Progenitor cell of endocrine pancreas (in vitro differentiated cells): Measurements from ENCODE around the gene GUCA2B. TPM values are rescaled to one million over a fixed set of nuclear protein-coding genes. Genes with fewer than 3 reads are reported as not detected.

Experiments
- DNase-seq: peaks from one replicate; pipeline ENCODE4 v3.0.0; 2021; ENCODE audit warnings: low spot score; ENCODE audit not compliant: unreplicated experiment
- H3K27ac Mint-ChIP-seq: 2 replicates; pipeline ENCODE4 v1.8.0; 2021; ENCODE audit warnings: mild to moderate bottlenecking, moderate library complexity, mixed read lengths
- H3K27me3 Mint-ChIP-seq: 2 replicates; pipeline ENCODE4 v1.8.0; 2021; ENCODE audit warnings: mixed read lengths
- H3K36me3 Mint-ChIP-seq: 2 replicates; pipeline ENCODE4 v1.8.0; 2022; ENCODE audit warnings: mixed read lengths; ENCODE audit not compliant: insufficient read depth
- H3K4me1 Mint-ChIP-seq: 2 replicates; pipeline ENCODE4 v1.8.0; 2021; ENCODE audit warnings: low read depth, mixed read lengths
- H3K4me3 Mint-ChIP-seq: 2 replicates; pipeline ENCODE4 v1.8.0; 2021; ENCODE audit warnings: low read depth, mild to moderate bottlenecking, moderate library complexity, mixed read lengths
- H3K9me3 Mint-ChIP-seq: 2 replicates; pipeline ENCODE4 v1.8.0; 2021; ENCODE audit warnings: low read depth, mixed read lengths
- long read RNA-seq: library from polyadenylated mRNA; unstranded; transcript quantifications from one replicate; pipeline ENCODE4 v2.0.0, GENCODE V29; 2020
- total RNA-seq: library from RNA; stranded (reverse); gene quantifications from 2 replicates; pipeline ENCODE4 v1.2.1, GENCODE V29; 2021
- TF ChIP-seq, protein P1 (sequence below): fragments of 200-600 bp; sonication (generic); IDR thresholded peaks from one replicate; pipeline ENCODE4 v1.5.0; 2021; ENCODE audit warnings: antibody characterized with exemption, mild to moderate bottlenecking; ENCODE audit not compliant: unreplicated experiment

Gene GUCA2B
- 0.89 and 1.3 TPM in 2 replicates for total RNA-seq
- long read RNA-seq = 0 reads

DNA sequence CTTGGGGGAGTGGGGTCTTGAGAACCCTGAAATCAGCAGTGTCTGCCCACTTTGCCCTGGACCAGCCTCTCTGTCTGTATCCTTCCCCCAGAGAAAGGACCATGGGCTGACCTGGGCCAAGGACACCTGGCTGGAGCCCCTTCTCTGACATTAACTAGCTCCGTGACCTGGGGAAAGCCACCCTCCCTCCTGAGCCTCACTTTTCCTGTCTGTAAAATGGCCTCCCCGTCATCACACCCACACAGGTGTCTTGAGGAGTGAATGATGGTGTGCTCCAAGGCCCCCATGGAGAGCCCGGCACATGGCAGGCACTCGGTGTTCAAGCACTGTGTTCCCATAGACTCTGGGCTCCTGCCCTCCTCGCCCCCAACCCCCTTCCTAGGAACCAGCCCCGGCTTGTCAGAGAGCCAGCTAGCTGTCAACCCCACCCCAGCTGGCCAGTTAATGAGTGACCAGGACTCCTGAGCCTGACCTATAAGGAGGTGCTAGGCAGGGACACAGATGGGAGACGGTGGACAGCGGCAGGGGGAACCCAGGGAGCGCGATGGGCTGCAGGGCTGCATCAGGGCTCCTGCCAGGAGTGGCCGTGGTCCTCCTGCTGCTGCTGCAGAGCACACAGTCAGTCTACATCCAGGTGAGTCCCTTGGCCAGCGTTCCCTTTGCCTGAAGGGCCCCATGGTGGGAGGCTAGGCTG is at the start of gene GUCA2B:
GUCA2B (plus strand) TSS at position 504 of the 694 bp plus-strand sequence; CDS start at position 545, 41 bp downstream.
- H3K27me3 Mint-ChIP-seq = peaks cover 8% of the 10 kb centered on the region
- peak within 1 kb of the TSS; percentile 29 for H3K27ac Mint-ChIP-seq
- TF ChIP-seq, protein P1, sequence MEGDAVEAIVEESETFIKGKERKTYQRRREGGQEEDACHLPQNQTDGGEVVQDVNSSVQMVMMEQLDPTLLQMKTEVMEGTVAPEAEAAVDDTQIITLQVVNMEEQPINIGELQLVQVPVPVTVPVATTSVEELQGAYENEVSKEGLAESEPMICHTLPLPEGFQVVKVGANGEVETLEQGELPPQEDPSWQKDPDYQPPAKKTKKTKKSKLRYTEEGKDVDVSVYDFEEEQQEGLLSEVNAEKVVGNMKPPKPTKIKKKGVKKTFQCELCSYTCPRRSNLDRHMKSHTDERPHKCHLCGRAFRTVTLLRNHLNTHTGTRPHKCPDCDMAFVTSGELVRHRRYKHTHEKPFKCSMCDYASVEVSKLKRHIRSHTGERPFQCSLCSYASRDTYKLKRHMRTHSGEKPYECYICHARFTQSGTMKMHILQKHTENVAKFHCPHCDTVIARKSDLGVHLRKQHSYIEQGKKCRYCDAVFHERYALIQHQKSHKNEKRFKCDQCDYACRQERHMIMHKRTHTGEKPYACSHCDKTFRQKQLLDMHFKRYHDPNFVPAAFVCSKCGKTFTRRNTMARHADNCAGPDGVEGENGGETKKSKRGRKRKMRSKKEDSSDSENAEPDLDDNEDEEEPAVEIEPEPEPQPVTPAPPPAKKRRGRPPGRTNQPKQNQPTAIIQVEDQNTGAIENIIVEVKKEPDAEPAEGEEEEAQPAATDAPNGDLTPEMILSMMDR = no peak
- no peak within 1 kb of the TSS for H3K4me3 Mint-ChIP-seq
- DNase-seq = no peak
- no peaks in the 10 kb centered on the region for H3K36me3 Mint-ChIP-seq
- H3K4me1 Mint-ChIP-seq = no peaks in the 10 kb centered on the region
- H3K9me3 Mint-ChIP-seq = no peaks in the 10 kb centered on the region

DNA sequence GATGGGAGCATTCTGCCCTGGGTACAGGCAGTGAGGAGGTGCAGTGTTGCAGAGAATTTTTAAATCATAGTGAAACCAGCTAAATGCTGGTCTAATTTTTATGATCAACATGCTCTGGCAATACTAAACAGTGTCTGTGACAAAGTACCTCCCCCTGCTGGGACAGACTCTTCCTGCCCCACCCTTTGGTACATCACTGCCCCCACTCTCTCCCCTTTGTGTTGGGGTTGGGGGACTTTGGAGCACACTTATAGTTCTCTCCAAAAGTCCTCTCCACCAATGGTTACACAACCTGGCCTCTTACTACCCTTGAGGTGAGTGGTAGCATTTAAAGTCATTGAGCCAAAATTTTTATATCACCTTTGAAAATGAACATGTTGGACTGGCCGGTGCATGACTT is 48.2 kb upstream of the GUCA2B start:
- peaks cover 3% of the 10 kb centered on the region for H3K9me3 Mint-ChIP-seq
- TF ChIP-seq, protein P1 = no peak
- no peaks in the 10 kb centered on the region for H3K36me3 Mint-ChIP-seq
- H3K4me1 Mint-ChIP-seq = no peaks in the 10 kb centered on the region
- no peak overlapping the region for H3K4me3 Mint-ChIP-seq
- peaks cover 16% of the 10 kb centered on the region for H3K27me3 Mint-ChIP-seq
- no peak overlapping the region for H3K27ac Mint-ChIP-seq
- DNase-seq = no peak

DNA sequence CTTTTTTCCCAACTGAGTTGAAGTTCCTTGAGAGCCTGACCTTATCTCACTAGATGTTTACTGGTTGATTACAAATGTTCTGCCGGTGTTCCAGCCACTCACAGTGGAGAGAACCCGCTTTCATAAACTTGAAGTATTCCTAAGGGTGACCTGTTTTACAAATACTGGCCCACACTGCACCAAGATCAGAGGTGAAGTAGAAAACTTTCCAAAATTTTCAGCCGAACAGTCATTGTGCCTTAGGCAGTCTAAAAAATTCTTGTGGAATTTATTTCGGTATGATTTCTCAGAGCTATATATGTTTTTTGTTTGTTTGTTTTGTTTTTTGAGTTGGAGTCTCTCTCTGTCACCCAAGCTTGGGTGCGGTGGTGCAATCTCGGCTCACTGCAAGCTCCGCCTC is 44.9 kb upstream of the GUCA2B start:
- H3K27me3 Mint-ChIP-seq = peaks cover 15% of the 10 kb centered on the region
- H3K36me3 Mint-ChIP-seq = no peaks in the 10 kb centered on the region
- no peak for DNase-seq
- no peak overlapping the region for H3K4me3 Mint-ChIP-seq
- TF ChIP-seq, protein P1 = no peak
- H3K4me1 Mint-ChIP-seq = no peaks in the 10 kb centered on the region
- H3K9me3 Mint-ChIP-seq = no peaks in the 10 kb centered on the region
- H3K27ac Mint-ChIP-seq = no peak overlapping the region

DNA sequence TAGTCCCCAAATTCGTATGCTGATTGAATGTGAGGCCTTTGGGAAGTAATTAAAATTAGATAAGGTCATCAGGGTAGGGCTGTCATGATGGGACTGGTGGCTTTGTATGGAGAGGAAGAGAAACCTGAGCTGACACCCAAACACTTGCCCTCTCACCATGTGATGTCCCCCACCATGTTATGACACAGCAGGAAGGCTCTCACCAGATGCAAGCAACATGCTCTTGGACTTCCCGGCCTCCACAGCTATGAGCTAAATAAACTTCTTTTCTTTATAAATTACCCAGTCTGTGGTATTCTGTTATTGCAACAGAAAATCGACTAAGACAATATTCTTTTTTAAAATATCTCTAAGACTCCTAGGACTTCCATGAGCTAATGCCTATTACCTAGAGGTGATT is 43.6 kb upstream of the GUCA2B start:
- peaks cover 6% of the 10 kb centered on the region for H3K27me3 Mint-ChIP-seq
- H3K36me3 Mint-ChIP-seq = no peaks in the 10 kb centered on the region
- H3K4me3 Mint-ChIP-seq = no peak overlapping the region
- no peak for DNase-seq
- H3K4me1 Mint-ChIP-seq = no peaks in the 10 kb centered on the region
- TF ChIP-seq, protein P1 = no peak
- H3K27ac Mint-ChIP-seq = no peak overlapping the region
- H3K9me3 Mint-ChIP-seq = no peaks in the 10 kb centered on the region

DNA sequence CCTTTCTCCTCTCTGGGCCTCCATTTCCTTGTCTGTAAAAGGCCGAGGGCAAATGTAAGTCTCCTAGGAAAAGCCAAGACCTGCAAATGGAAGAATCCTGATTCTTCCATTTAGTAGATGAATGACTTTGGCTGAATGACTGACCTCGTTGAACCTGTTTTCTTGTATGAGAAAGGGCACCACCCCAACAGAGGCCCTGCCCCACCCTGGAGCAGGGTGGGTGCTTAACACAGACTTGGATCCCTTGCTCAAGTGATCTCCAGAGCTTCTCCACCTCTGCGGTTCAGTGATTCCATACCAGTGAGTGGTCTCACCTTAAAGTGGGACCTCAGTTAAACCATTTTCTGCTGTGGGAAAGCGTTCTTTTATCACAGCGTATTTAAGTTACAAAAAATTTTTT is 39.0 kb upstream of the GUCA2B start:
- no peak overlapping the region for H3K4me3 Mint-ChIP-seq
- DNase-seq = no peak
- no peak overlapping the region for H3K27ac Mint-ChIP-seq
- H3K4me1 Mint-ChIP-seq = no peaks in the 10 kb centered on the region
- no peaks in the 10 kb centered on the region for H3K9me3 Mint-ChIP-seq
- TF ChIP-seq, protein P1 = no peak
- no peaks in the 10 kb centered on the region for H3K36me3 Mint-ChIP-seq
- H3K27me3 Mint-ChIP-seq = peaks cover 23% of the 10 kb centered on the region
